ENCODE measurements around the gene ZNF275. TPM values are rescaled to one million over a fixed set of nuclear protein-coding genes. Genes with fewer than 3 reads are reported as not detected.

ZNF275 gene
- total RNA-seq, 1 experiment from 2014 or later, result 16.9 TPM

- TF ChIP-seq, protein P1, sequence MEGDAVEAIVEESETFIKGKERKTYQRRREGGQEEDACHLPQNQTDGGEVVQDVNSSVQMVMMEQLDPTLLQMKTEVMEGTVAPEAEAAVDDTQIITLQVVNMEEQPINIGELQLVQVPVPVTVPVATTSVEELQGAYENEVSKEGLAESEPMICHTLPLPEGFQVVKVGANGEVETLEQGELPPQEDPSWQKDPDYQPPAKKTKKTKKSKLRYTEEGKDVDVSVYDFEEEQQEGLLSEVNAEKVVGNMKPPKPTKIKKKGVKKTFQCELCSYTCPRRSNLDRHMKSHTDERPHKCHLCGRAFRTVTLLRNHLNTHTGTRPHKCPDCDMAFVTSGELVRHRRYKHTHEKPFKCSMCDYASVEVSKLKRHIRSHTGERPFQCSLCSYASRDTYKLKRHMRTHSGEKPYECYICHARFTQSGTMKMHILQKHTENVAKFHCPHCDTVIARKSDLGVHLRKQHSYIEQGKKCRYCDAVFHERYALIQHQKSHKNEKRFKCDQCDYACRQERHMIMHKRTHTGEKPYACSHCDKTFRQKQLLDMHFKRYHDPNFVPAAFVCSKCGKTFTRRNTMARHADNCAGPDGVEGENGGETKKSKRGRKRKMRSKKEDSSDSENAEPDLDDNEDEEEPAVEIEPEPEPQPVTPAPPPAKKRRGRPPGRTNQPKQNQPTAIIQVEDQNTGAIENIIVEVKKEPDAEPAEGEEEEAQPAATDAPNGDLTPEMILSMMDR (conservative IDR thresholded peaks at IDR 0.05; ENCODE audit: low read depth, low read length), result no peak
- TF ChIP-seq EZH2 (IDR thresholded peaks at IDR 0.05; ENCODE audit: borderline replicate concordance, low read depth, low read length, poor library complexity, severe bottlenecking), result no peak
- peaks cover 19% of the 10 kb centered on the region for H3K36me3 ChIP-seq (ENCODE audit: insufficient read depth, low read length, poor library complexity, severe bottlenecking)
- H3K27me3 ChIP-seq (replicated peaks; ENCODE audit: insufficient read depth, low read depth, low read length, poor library complexity), result no peaks in the 10 kb centered on the region
- no peaks in the 10 kb centered on the region for H3K4me1 ChIP-seq (ENCODE audit: insufficient read depth, low read length, poor library complexity, severe bottlenecking)
- POLR2A ChIA-PET (ENCODE audit: low non-redundant PET), result no interaction called here
- H3K4me3 ChIP-seq (ENCODE audit: low read depth, low read length, poor library complexity, severe bottlenecking), result no peak overlapping the region
- CTCF ChIA-PET, result no interaction called here
- no peak for DNase-seq (ENCODE audit: low spot score)
- intact Hi-C loops (cut with micrococcal nuclease; ENCODE audit: unreplicated experiment), result no loop called here
- H3K9me3 ChIP-seq (ENCODE audit: low read depth, low read length, poor library complexity, severe bottlenecking), result no peaks in the 10 kb centered on the region
- BruUV-seq (replicated peaks), result no TSS peak
- H3K27ac ChIP-seq (ENCODE audit: low read depth, low read length, poor library complexity, severe bottlenecking), result no peak overlapping the region
Measured at GRCh38 chrX:153348421-153348820, 14.5 kb downstream of the ZNF275 start.

DNA sequence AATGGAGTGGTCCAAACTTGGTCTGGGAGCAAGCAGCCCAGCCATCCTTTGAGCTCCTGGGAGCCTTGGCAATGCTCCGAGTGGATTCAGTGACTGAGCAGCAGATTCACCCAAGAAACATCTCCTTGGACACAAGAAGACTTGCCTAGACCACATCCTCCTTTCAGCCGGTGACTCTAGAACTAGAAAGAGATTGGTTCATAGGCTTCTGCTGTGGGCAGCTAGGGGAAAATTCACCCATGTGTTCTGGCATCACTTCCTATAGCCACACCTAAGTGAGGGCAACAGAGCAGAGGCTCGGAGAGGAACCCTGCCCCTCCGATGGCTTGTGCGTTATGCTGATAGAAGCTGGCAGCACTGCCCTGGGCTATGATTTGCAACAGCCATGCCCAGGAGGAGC, 16.0 kb downstream of the ZNF275 start:
- no peaks in the 10 kb centered on the region for H3K27me3 ChIP-seq (replicated peaks; ENCODE audit: insufficient read depth, low read depth, low read length, poor library complexity)
- CTCF ChIA-PET, result no interaction called here
- H3K36me3 ChIP-seq (ENCODE audit: insufficient read depth, low read length, poor library complexity, severe bottlenecking), result peaks cover 19% of the 10 kb centered on the region
- TF ChIP-seq, protein P1 (conservative IDR thresholded peaks at IDR 0.05; ENCODE audit: low read depth, low read length), result no peak
- TF ChIP-seq EZH2 (IDR thresholded peaks at IDR 0.05; ENCODE audit: borderline replicate concordance, low read depth, low read length, poor library complexity, severe bottlenecking), result no peak
- H3K9me3 ChIP-seq (ENCODE audit: low read depth, low read length, poor library complexity, severe bottlenecking), result no peaks in the 10 kb centered on the region
- POLR2A ChIA-PET (ENCODE audit: low non-redundant PET), result no interaction called here
- BruUV-seq (replicated peaks), result no TSS peak
- H3K27ac ChIP-seq (ENCODE audit: low read depth, low read length, poor library complexity, severe bottlenecking), result no peak overlapping the region
- intact Hi-C loops (cut with micrococcal nuclease; ENCODE audit: unreplicated experiment), result no loop called here
- no peak overlapping the region for H3K4me3 ChIP-seq (ENCODE audit: low read depth, low read length, poor library complexity, severe bottlenecking)
- DNase-seq (ENCODE audit: low spot score), result no peak
- no peaks in the 10 kb centered on the region for H3K4me1 ChIP-seq (ENCODE audit: insufficient read depth, low read length, poor library complexity, severe bottlenecking)

- no TSS peak for BruUV-seq (replicated peaks)
- intact Hi-C loops (cut with micrococcal nuclease; ENCODE audit: unreplicated experiment), result no loop called here
- Histone ChIP-seq H3K27me3 (replicated peaks; ENCODE audit: insufficient read depth, low read depth, low read length, poor library complexity) (no peaks in the 10 kb centered on the region), H3K27ac (ENCODE audit: low read depth, low read length, poor library complexity, severe bottlenecking) (no peak overlapping the region), H3K4me3 (ENCODE audit: low read depth, low read length, poor library complexity, severe bottlenecking) (no peak overlapping the region), H3K36me3 (ENCODE audit: insufficient read depth, low read length, poor library complexity, severe bottlenecking) (peaks cover 5% of the 10 kb centered on the region), H3K9me3 (ENCODE audit: low read depth, low read length, poor library complexity, severe bottlenecking) (no peaks in the 10 kb centered on the region), H3K4me1 (ENCODE audit: insufficient read depth, low read length, poor library complexity, severe bottlenecking) (no peaks in the 10 kb centered on the region)
- ChIA-PET POLR2A (ENCODE audit: low non-redundant PET) (no interaction called here), CTCF (no interaction called here)
- TF ChIP-seq EZH2 (IDR thresholded peaks at IDR 0.05; ENCODE audit: borderline replicate concordance, low read depth, low read length, poor library complexity, severe bottlenecking), result no peak
- TF ChIP-seq, protein P1 (conservative IDR thresholded peaks at IDR 0.05; ENCODE audit: low read depth, low read length), result no peak
- DNase-seq (ENCODE audit: low spot score), result no peak
Measured at GRCh38 chrX:153351981-153352380, 18.0 kb downstream of the ZNF275 start.
